Endothelial cell of umbilical vein (primary cell): ENCODE measurements around the gene MYO7B. TPM values are rescaled to one million over a fixed set of nuclear protein-coding genes. Genes with fewer than 3 reads are reported as not detected.

Source experiments
- BruUV-seq: library from RNA; stranded (reverse); fragments of 400-500 nt; replicated peaks from 2 replicates; lab custom pipeline; 2021; lab: Mats Ljungman, UMichigan
- CTCF ChIA-PET: fragments of 300-600, 350-600 bp; sonication (Branson Sonifier 250); formaldehyde crosslinking; loops from one replicate; lab custom pipeline; 2021; ENCODE audit warnings: antibody characterized with exemption, inconsistent platforms; lab: Charles Lee
- POLR2A ChIA-PET: fragments of 300-600, 350-600 bp; sonication (Branson Sonifier 250); formaldehyde crosslinking; loops from one replicate; lab custom pipeline; 2021; ENCODE audit warnings: antibody characterized with exemption, inconsistent platforms; lab: Charles Lee
- DNase-seq: peaks from one replicate; pipeline ENCODE4 v3.0.0-alpha.2; 2011; ENCODE audit warnings: low read depth, low spot score
- FAIRE-seq: peaks from 2 replicates; lab custom pipeline; 2011; peaks lifted over from hg19 to GRCh38; lab: Jason Lieb, UNC
- H2AFZ ChIP-seq: 2 replicates; pipeline ENCODE4 v1.6.0; 2012; ENCODE audit warnings: low read depth, low read length, control low read depth, inconsistent platforms
- H3K27ac ChIP-seq: 2 replicates; pipeline ENCODE4 v1.5.1; 2011; ENCODE audit warnings: low read depth, mild to moderate bottlenecking, control low read depth, low read length, moderate library complexity; ENCODE audit not compliant: insufficient read depth
- H3K27me3 ChIP-seq, 2 experiments: 2 replicates each; pipeline versions ENCODE4 v1.6.0 to v1.6.1; 2011; ENCODE audit warnings: low read length in 2 of 2, mixed read lengths in 1 of 2; ENCODE audit not compliant: control insufficient read depth in 2 of 2, insufficient read depth in 2 of 2
- H3K36me3 ChIP-seq, 2 experiments: 2 replicates in 1 of 2; 3 replicates in 1 of 2; pipeline ENCODE4 v1.5.1; 2011; ENCODE audit warnings: low read length in 2 of 2, mild to moderate bottlenecking in 1 of 2, moderate library complexity in 1 of 2; ENCODE audit not compliant: control insufficient read depth in 2 of 2, insufficient read depth in 2 of 2; ENCODE audit errors: extremely low read depth in 1 of 2
- H3K4me1 ChIP-seq: 3 replicates; pipeline ENCODE4 v1.5.1; 2011; ENCODE audit warnings: mild to moderate bottlenecking, low read length; ENCODE audit not compliant: control insufficient read depth, insufficient read depth; ENCODE audit errors: extremely low read depth
- H3K4me2 ChIP-seq: 2 replicates; pipeline ENCODE4 v1.6.1; 2011; ENCODE audit warnings: low read length, control low read depth, mixed read lengths; ENCODE audit not compliant: insufficient read depth
- H3K4me3 ChIP-seq, 3 experiments: fragments of 200-600 bp in 1 of 3; sonication (generic), shearing (Covaris generic) in 1 of 3; replicated peaks in 1 of 3; 2 replicates each; pipeline ENCODE4 v1.5.1; 2011 to 2016; ENCODE audit warnings: control low read depth in 3 of 3, low read length in 3 of 3, mild to moderate bottlenecking in 2 of 3, inconsistent platforms in 1 of 3, low read depth in 1 of 3, moderate library complexity in 1 of 3; ENCODE audit not compliant: insufficient read depth in 1 of 3
- H3K79me2 ChIP-seq: 2 replicates; pipeline ENCODE4 v1.6.0; 2012; ENCODE audit warnings: low read length, inconsistent platforms; ENCODE audit not compliant: control insufficient read depth, insufficient read depth
- H3K9ac ChIP-seq: replicated peaks from 2 replicates; pipeline ENCODE3; 2011; ENCODE audit warnings: low read length, control low read depth; ENCODE audit not compliant: insufficient read depth; ENCODE audit errors: extremely low read depth
- H3K9me1 ChIP-seq: replicated peaks from 3 replicates; pipeline ENCODE4 v1.6.0; 2011; ENCODE audit warnings: mild to moderate bottlenecking, low read length; ENCODE audit not compliant: control insufficient read depth, insufficient read depth; ENCODE audit errors: extremely low read depth
- H3K9me3 ChIP-seq: replicated peaks from 2 replicates; pipeline ENCODE4 v1.5.1; 2012; ENCODE audit warnings: low read length, inconsistent platforms; ENCODE audit not compliant: control insufficient read depth, insufficient read depth
- H4K20me1 ChIP-seq: replicated peaks from 2 replicates; pipeline ENCODE3; 2011; ENCODE audit warnings: mild to moderate bottlenecking, low read length; ENCODE audit not compliant: control insufficient read depth, insufficient read depth; ENCODE audit errors: extremely low read depth
- CTCF ChIP-seq, 2 donors: IDR thresholded peaks; 1 replicate in 1 of 2; 2 replicates in 1 of 2; pipeline ENCODE4 v1.5.1; 2011; ENCODE audit warnings: low read length in 2 of 2, mild to moderate bottlenecking in 2 of 2, moderate library complexity in 2 of 2, control low read depth in 1 of 2, inconsistent platforms in 1 of 2, low read depth in 1 of 2; ENCODE audit not compliant: insufficient read depth in 1 of 2; ENCODE audit errors: extremely low read depth in 1 of 2
- GATA2 ChIP-seq: IDR thresholded peaks from 2 replicates; pipeline ENCODE4 v1.7.0; 2011; ENCODE audit warnings: low read depth, mild to moderate bottlenecking, moderate library complexity, mixed read lengths, low read length; ENCODE audit not compliant: insufficient read length, insufficient read depth
- JUN ChIP-seq: IDR thresholded peaks from 2 replicates; pipeline ENCODE4 v1.6.1; 2011; ENCODE audit warnings: borderline replicate concordance, low read depth; ENCODE audit not compliant: insufficient read length, insufficient read depth
- MAX ChIP-seq: IDR thresholded peaks from 2 replicates; pipeline ENCODE4 v1.6.1; 2011; ENCODE audit not compliant: insufficient read depth, insufficient read length
- MYC ChIP-seq: IDR thresholded peaks from one replicate; pipeline ENCODE4 v1.6.1; 2011; ENCODE audit warnings: mild to moderate bottlenecking, low read depth, low read length
- POLR2A ChIP-seq: IDR thresholded peaks from 2 replicates; pipeline ENCODE4 v1.6.1; 2012; ENCODE audit warnings: low read depth, mild to moderate bottlenecking, control low read depth, low read length
- POLR2AphosphoS5 ChIP-seq: IDR thresholded peaks from 2 replicates; pipeline ENCODE4 v1.6.1; 2012; ENCODE audit warnings: low read depth, mild to moderate bottlenecking, control low read depth, low read length, moderate library complexity; ENCODE audit not compliant: insufficient read depth
- dilution Hi-C: fragments of 300-500 bp; cut with MboI; formaldehyde crosslinking; loops from one replicate; pipeline ENCODE4 v1.15.0; 2019; ENCODE audit warnings: low sequenced_read_pairs; ENCODE audit not compliant: extremely low pct_ligation_motif_present
- intact Hi-C: fragments of 100-400 bp; cut with micrococcal nuclease; formaldehyde crosslinking; loops from one replicate; pipeline ENCODE4 v1.10.0; 2022
- polyA plus RNA-seq, 4 experiments: library from polyadenylated mRNA; depleted of rRNA in 3 of 4; stranded (reverse) in 3 of 4; unstranded in 1 of 4; fragments of >200 nt; gene quantifications; 2 replicates each; pipeline versions ENCODE4 v1.2.1 to v1.2.3, GENCODE V29; 2011 to 2012; ENCODE audit warnings: missing spikeins in 1 of 4
- total RNA-seq: library from RNA; stranded (reverse); gene quantifications from 2 replicates; pipeline ENCODE4 v1.2.3, GENCODE V29; 2021

The MYO7B gene
- total and polyA plus RNA-seq, 2 donors (not counting 3 experiments of a cell fraction or from before 2014, with no cell fraction given): 0.17 TPM; not detected in 1

- H3K27ac ChIP-seq: no peak overlapping the region
- no peaks in the 10 kb centered on the region for H3K9me3 ChIP-seq
- H3K4me3 ChIP-seq: no peak overlapping the region
- H4K20me1 ChIP-seq: no peaks in the 10 kb centered on the region
- TF ChIP-seq MYC (no peak), POLR2AphosphoS5 (no peak), JUN (no peak), MAX (no peak), GATA2 (no peak), POLR2A (no peak), CTCF (IDR thresholded peaks at IDR 0.05; ENCODE audit: extremely low read depth in 1 of 2, insufficient read depth in 1 of 2, low read depth in 1 of 2, low read length in 2 of 2) (no peak)
- CTCF ChIA-PET: interaction anchor here (0.6 to 1.1 kb wide), 3 partner anchors 9 to 32 kb away, joined by 3 read pairs; no protein-coding TSS in a partner anchor
- H3K27me3 ChIP-seq: peaks cover 19 to 23% of the 10 kb centered on the region in 2 experiments
- DNase-seq (no peak), FAIRE-seq (no peak)
- intact Hi-C loops (no loop called here), dilution Hi-C loops (no loop called here)
- H3K9me1 ChIP-seq: no peaks in the 10 kb centered on the region
- H3K79me2 ChIP-seq: no peaks in the 10 kb centered on the region
- POLR2A ChIA-PET: no interaction called here
- no peaks in the 10 kb centered on the region for H3K4me1 ChIP-seq
- H2AFZ ChIP-seq: no peak overlapping the region
- no peak overlapping the region for H3K4me2 ChIP-seq
- H3K9ac ChIP-seq: no peak overlapping the region
- no TSS peak for BruUV-seq
- H3K36me3 ChIP-seq: no peaks in the 10 kb centered on the region
Measured at GRCh38 chr2:127558911-127559310, 23.4 kb downstream of the MYO7B start.
